Measurements from ENCODE around the gene S100A14. TPM values are rescaled to one million over a fixed set of nuclear protein-coding genes. Genes with fewer than 3 reads are reported as not detected.
"Not testable (repeated sequence)": the region's sequence is repeated elsewhere in the genome, so short reads cannot be mapped to it uniquely, and the experiment has no call there.

S100A14 gene
- 0.20 TPM in 1 of 2 replicates, not detected in the other for total RNA-seq

- DNase-seq (ENCODE audit: low read depth in 2 of 2): peak in 1 of 2 donors; percentile 39
Measured at GRCh38 chr1:153616144-153616916, at the start of gene S100A14. S100A14 (minus strand) TSS chr1:153616325; CDS start chr1:153615858, 467 bp downstream.

- no peak for DNase-seq (ENCODE audit: low read depth in 2 of 2)
Measured at GRCh38 chr1:153663211-153663610, 47.1 kb upstream of the S100A14 start.

GRCh38 chr1:153662269-153662668 lies 46.1 kb upstream of the S100A14 start:
- no peak for DNase-seq (ENCODE audit: low read depth in 2 of 2)

- DNase-seq (ENCODE audit: low read depth in 2 of 2): no peak
Measured at GRCh38 chr1:153661111-153661708, 45.1 kb upstream of the S100A14 start.

- no peak for DNase-seq (ENCODE audit: low read depth in 2 of 2)
Measured at GRCh38 chr1:153659656-153660055, 43.5 kb upstream of the S100A14 start.

GRCh38 chr1:153659175-153659534 lies 43.0 kb upstream of the S100A14 start:
- no peak for DNase-seq (ENCODE audit: low read depth in 2 of 2)

GRCh38 chr1:153658400-153659174 lies 42.5 kb upstream of the S100A14 start, which contains the start of gene SNAPIN:
SNAPIN (plus strand) TSS chr1:153658703; CDS start chr1:153658744, 41 bp downstream.
- peak; percentile 61 to 73 for DNase-seq (ENCODE audit: low read depth in 2 of 2)

- DNase-seq (ENCODE audit: low read depth in 2 of 2): no peak
Measured at GRCh38 chr1:153655333-153655732, 39.2 kb upstream of the S100A14 start.

- peak; percentile 24 to 50 for DNase-seq (ENCODE audit: low read depth in 2 of 2)
Measured at GRCh38 chr1:153652805-153653500, 36.8 kb upstream of the S100A14 start.

- DNase-seq (ENCODE audit: low read depth in 2 of 2): no peak
Measured at GRCh38 chr1:153651771-153652170, 35.6 kb upstream of the S100A14 start.

GRCh38 chr1:153649863-153650235 lies 33.7 kb upstream of the S100A14 start:
- DNase-seq (ENCODE audit: low read depth in 2 of 2): no peak

- no peak for DNase-seq (ENCODE audit: low read depth in 2 of 2)
Measured at GRCh38 chr1:153649137-153649862, 33.2 kb upstream of the S100A14 start.

- no peak for DNase-seq (ENCODE audit: low read depth in 2 of 2)
Measured at GRCh38 chr1:153648000-153648643, 32.0 kb upstream of the S100A14 start.

GRCh38 chr1:153647346-153647714 lies 31.2 kb upstream of the S100A14 start:
- DNase-seq (ENCODE audit: low read depth in 2 of 2): no peak

GRCh38 chr1:153646672-153647345 lies 30.7 kb upstream of the S100A14 start:
- no peak for DNase-seq (ENCODE audit: low read depth in 2 of 2)

GRCh38 chr1:153643816-153644215 lies 27.7 kb upstream of the S100A14 start:
- no peak for DNase-seq (ENCODE audit: low read depth in 2 of 2)

- DNase-seq (ENCODE audit: low read depth in 2 of 2): no peak
Measured at GRCh38 chr1:153643100-153643499, 27.0 kb upstream of the S100A14 start.

- DNase-seq (ENCODE audit: low read depth in 2 of 2): no peak
Measured at GRCh38 chr1:153642161-153642560, 26.0 kb upstream of the S100A14 start.

- no peak for DNase-seq (ENCODE audit: low read depth in 2 of 2)
Measured at GRCh38 chr1:153640861-153641260, 24.7 kb upstream of the S100A14 start.

- not testable (repeated sequence) for DNase-seq (ENCODE audit: low read depth in 2 of 2)
Measured at GRCh38 chr1:153640213-153640612, 24.1 kb upstream of the S100A14 start.

Data from lung microvascular endothelial cell (primary cell).